H1 (cell line): ENCODE data around the gene PTPRR. TPM values are rescaled to one million over a fixed set of nuclear protein-coding genes. Genes with fewer than 3 reads are reported as not detected.

Experiments
- CTCF ChIA-PET: fragments of 300-600 bp; sonication (Branson Sonifier 250); formaldehyde crosslinking; loops from one replicate; lab custom pipeline; 2021; ENCODE audit not compliant: partially characterized antibody; lab: Charles Lee
- POLR2A ChIA-PET: fragments of 300-600 bp; sonication (Branson Sonifier 250); formaldehyde crosslinking; loops from one replicate; lab custom pipeline; 2021; ENCODE audit warnings: inconsistent platforms; ENCODE audit not compliant: partially characterized antibody; lab: Charles Lee
- DNase-seq, 2 experiments: peaks; one replicate each; pipeline versions ENCODE4 v3.0.0 to v3.0.0-alpha.2; 2010 to 2022; ENCODE audit warnings: low spot score in 2 of 2, low read depth in 1 of 2, mixed read lengths in 1 of 2
- FAIRE-seq: peaks from 2 replicates; lab custom pipeline; 2011; peaks lifted over from hg19 to GRCh38; lab: Jason Lieb, UNC
- H2AFZ ChIP-seq: 2 replicates; pipeline ENCODE4 v1.8.1; 2012; ENCODE audit warnings: low read length, inconsistent platforms
- H2AK5ac ChIP-seq: 2 replicates; pipeline ENCODE4 v1.6.1; 2013; ENCODE audit warnings: low read depth, low read length
- H2BK120ac ChIP-seq: replicated peaks from 2 replicates; pipeline ENCODE3; 2013; ENCODE audit warnings: low read depth, low read length, inconsistent platforms
- H2BK12ac ChIP-seq: 2 replicates; pipeline ENCODE4 v1.6.1; 2013; ENCODE audit warnings: low read depth, low read length
- H2BK15ac ChIP-seq: 2 replicates; pipeline ENCODE4 v1.6.1; 2013; ENCODE audit warnings: low read length
- H2BK20ac ChIP-seq: 2 replicates; pipeline ENCODE4 v1.6.1; 2013; ENCODE audit warnings: low read length
- H2BK5ac ChIP-seq: 2 replicates; pipeline ENCODE4 v1.6.1; 2013; ENCODE audit warnings: low read depth, low read length
- H3K14ac ChIP-seq: 2 replicates; pipeline ENCODE4 v1.6.1; 2013; ENCODE audit warnings: inconsistent platforms; ENCODE audit not compliant: insufficient read length
- H3K18ac ChIP-seq: 2 replicates; pipeline ENCODE4 v1.6.1; 2013; ENCODE audit warnings: low read length; ENCODE audit errors: extremely low read depth
- H3K23ac ChIP-seq: 2 replicates; pipeline ENCODE4 v1.6.1; 2013; ENCODE audit warnings: inconsistent platforms; ENCODE audit not compliant: insufficient read length
- H3K23me2 ChIP-seq: 2 replicates; pipeline ENCODE4 v1.6.1; 2013; ENCODE audit warnings: low read depth, low read length
- H3K27ac ChIP-seq: 2 replicates; pipeline ENCODE4 v1.6.1; 2011; ENCODE audit warnings: low read depth, low read length, inconsistent platforms
- H3K27me3 ChIP-seq, 4 experiments: replicated peaks in 1 of 4; 1 replicate in 1 of 4; 2 replicates in 3 of 4; pipeline versions ENCODE4 v1.6.1 to v1.8.1; 2011 to 2013; ENCODE audit warnings: low read length in 3 of 4, mild to moderate bottlenecking in 3 of 4, inconsistent platforms in 2 of 4, mixed read lengths in 2 of 4, moderate library complexity in 1 of 4; ENCODE audit not compliant: control insufficient read depth in 3 of 4, insufficient read depth in 3 of 4; ENCODE audit errors: extremely low read depth in 1 of 4
- H3K36me3 ChIP-seq, 4 experiments: 2 replicates each; pipeline versions ENCODE4 v1.6.1 to v1.8.1; 2011 to 2013; ENCODE audit warnings: mild to moderate bottlenecking in 4 of 4, low read length in 3 of 4, moderate library complexity in 2 of 4, control low read depth in 1 of 4, inconsistent platforms in 1 of 4; ENCODE audit not compliant: insufficient read depth in 4 of 4, control insufficient read depth in 2 of 4
- H3K4ac ChIP-seq: replicated peaks from 2 replicates; pipeline ENCODE3; 2013; ENCODE audit warnings: low read length, low read depth, mixed read lengths, inconsistent platforms; ENCODE audit not compliant: insufficient read length
- H3K4me1 ChIP-seq, 4 experiments: replicated peaks in 1 of 4; 1 replicate in 1 of 4; 2 replicates in 3 of 4; pipeline versions ENCODE4 v1.6.1 to v1.8.1; 2011 to 2013; ENCODE audit warnings: low read length in 3 of 4, inconsistent platforms in 2 of 4, mixed read lengths in 1 of 4; ENCODE audit not compliant: insufficient read depth in 4 of 4, control insufficient read depth in 3 of 4
- H3K4me2 ChIP-seq, 2 experiments: 2 replicates each; pipeline versions ENCODE4 v1.6.1 to v1.8.1; 2011 to 2013; ENCODE audit warnings: low read depth in 2 of 2, low read length in 2 of 2, control low read depth in 1 of 2, inconsistent platforms in 1 of 2, mild to moderate bottlenecking in 1 of 2; ENCODE audit not compliant: insufficient read depth in 1 of 2
- H3K4me3 ChIP-seq, 4 experiments: fragments of 200-600, 300-600 bp in 1 of 4; sonication (generic), shearing (Covaris generic), sonication (Bioruptor Twin) in 1 of 4; 2 replicates each; pipeline versions ENCODE4 v1.5.1 to v1.8.1; 2011 to 2016; ENCODE audit warnings: low read length in 4 of 4, low read depth in 3 of 4, control low read depth in 2 of 4, inconsistent platforms in 2 of 4, mild to moderate bottlenecking in 2 of 4, mixed read lengths in 1 of 4, moderate library complexity in 1 of 4; ENCODE audit not compliant: insufficient read depth in 2 of 4; ENCODE audit errors: extremely low read depth in 1 of 4
- H3K56ac ChIP-seq: replicated peaks from 2 replicates; pipeline ENCODE3; 2013; ENCODE audit warnings: low read depth, mild to moderate bottlenecking, mixed read lengths, low read length, inconsistent platforms; ENCODE audit not compliant: insufficient read length
- H3K79me1 ChIP-seq: 2 replicates; pipeline ENCODE4 v1.6.1; 2013; ENCODE audit warnings: low read depth, low read length, control low read depth
- H3K79me2 ChIP-seq, 2 experiments: 2 replicates each; pipeline versions ENCODE4 v1.6.1 to v1.8.1; 2012 to 2013; ENCODE audit warnings: low read length in 2 of 2, mild to moderate bottlenecking in 2 of 2, inconsistent platforms in 1 of 2; ENCODE audit not compliant: insufficient read depth in 2 of 2, control insufficient read depth in 1 of 2
- H3K9ac ChIP-seq, 4 experiments: replicated peaks in 1 of 4; 1 replicate in 1 of 4; 2 replicates in 3 of 4; pipeline versions ENCODE4 v1.6.1 to v1.8.1; 2011 to 2013; ENCODE audit warnings: low read depth in 3 of 4, low read length in 3 of 4, control low read depth in 2 of 4, mild to moderate bottlenecking in 2 of 4, moderate library complexity in 2 of 4, inconsistent platforms in 1 of 4; ENCODE audit errors: extremely low read depth in 1 of 4
- H3K9me3 ChIP-seq, 2 experiments: 2 replicates each; pipeline versions ENCODE4 v1.6.1 to v1.8.1; 2012 to 2013; ENCODE audit warnings: mild to moderate bottlenecking in 2 of 2, moderate library complexity in 2 of 2, control low read depth in 1 of 2, inconsistent platforms in 1 of 2, low read depth in 1 of 2, low read length in 1 of 2, mixed read lengths in 1 of 2; ENCODE audit not compliant: insufficient read depth in 2 of 2
- H4K20me1 ChIP-seq, 2 experiments: replicated peaks in 1 of 2; 2 replicates each; pipeline versions ENCODE3 to v1.8.1; 2011 to 2013; ENCODE audit warnings: inconsistent platforms in 2 of 2, low read length in 2 of 2, mild to moderate bottlenecking in 1 of 2; ENCODE audit not compliant: insufficient read depth in 2 of 2, control insufficient read depth in 1 of 2
- H4K5ac ChIP-seq: 2 replicates; pipeline ENCODE4 v1.6.1; 2013; ENCODE audit warnings: low read length, low read depth, mixed read lengths, inconsistent platforms; ENCODE audit not compliant: insufficient read length
- H4K8ac ChIP-seq: 2 replicates; pipeline ENCODE4 v1.8.0; 2013; ENCODE audit warnings: mild to moderate bottlenecking, moderate library complexity, low read length, inconsistent platforms; ENCODE audit not compliant: insufficient read depth; ENCODE audit errors: extremely low read depth
- H4K91ac ChIP-seq: replicated peaks from 2 replicates; pipeline ENCODE3; 2013; ENCODE audit warnings: low read length, mixed read lengths, inconsistent platforms; ENCODE audit not compliant: insufficient read length
- CEBPB ChIP-seq: IDR thresholded peaks from 2 replicates; pipeline ENCODE4 v1.6.1; 2012; ENCODE audit warnings: low read depth, low read length
- WGBS, 2 experiments: shearing (Covaris generic) in 1 of 2; methylation state at CpG; one replicate each; pipeline versions ENCODE4 v1.1.6 to v1.1.7; 2013 to 2015; ENCODE audit warnings: low lambda C conversion rate in 2 of 2, mixed read lengths in 2 of 2, inconsistent platforms in 1 of 2, low coverage in 1 of 2, missing lambda C conversion rate in 1 of 2; ENCODE audit not compliant: insufficient replicate concordance in 2 of 2, insufficient coverage in 1 of 2, insufficient read length in 1 of 2; ENCODE audit errors: extremely low coverage in 1 of 2, missing lambda C conversion rate in 1 of 2; 5-methylcytosine and 5-hydroxymethylcytosine counted together
- polyA plus RNA-seq, 7 experiments: library from polyadenylated mRNA; depleted of rRNA in 3 of 7; stranded (reverse) in 5 of 7; unstranded in 2 of 7; fragments of >200 nt in 5 of 7; fragments of 200-250 nt in 2 of 7; gene quantifications; 1 replicate in 5 of 7; 2 replicates in 1 of 7; 4 replicates in 1 of 7; pipeline versions ENCODE4 v1.2.1 to v1.2.3, GENCODE V29; 2011 to 2013; ENCODE audit warnings: missing spikeins in 2 of 7, mixed read lengths in 2 of 7
- total RNA-seq: library from RNA; stranded (reverse); fragmentation: NEBNext Ultra II Directional; extraction: Animal tissue kit (Norgen Biotek cat#: 25700); gene quantifications from 2 replicates; pipeline ENCODE4 v1.2.1, GENCODE V29; 2021

PTPRR gene
- total and polyA plus RNA-seq, 2 of the 8 experiments (the other 6 are each of a cell fraction or from before 2014, with no cell fraction given) = 0.07 to 0.35 TPM

DNA sequence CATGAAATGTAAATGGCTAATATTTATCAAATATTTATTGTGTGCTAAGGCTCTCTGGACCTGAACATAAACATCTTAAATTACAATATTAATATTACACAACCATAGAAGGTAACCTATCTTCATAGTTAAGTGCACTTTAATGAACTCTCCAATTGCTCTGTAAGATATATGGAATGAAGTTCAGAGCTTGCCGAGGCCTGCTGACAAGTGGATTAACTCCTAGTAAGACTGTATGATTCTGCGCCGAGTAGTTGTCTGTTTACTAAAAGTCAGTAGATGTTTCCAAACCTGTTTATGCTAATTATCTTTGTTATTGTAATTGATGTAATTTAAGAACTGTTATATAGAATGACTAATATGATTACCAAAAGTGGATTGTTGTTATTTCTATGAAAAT, 77.2 kb downstream of the PTPRR start:
- H3K4me3 ChIP-seq = no peak overlapping the region
- no peaks in the 10 kb centered on the region for H3K23me2 ChIP-seq
- no peaks in the 10 kb centered on the region for H3K27me3 ChIP-seq
- H3K18ac ChIP-seq = no peak overlapping the region
- no peaks in the 10 kb centered on the region for H3K36me3 ChIP-seq
- no peaks in the 10 kb centered on the region for H3K4me1 ChIP-seq
- WGBS, 2 experiments = 93% methylated on average over 3 of the region's 3 CpGs; no CpG with 5 or more reads in 1 of the 2 experiments
- no peaks in the 10 kb centered on the region for H3K79me2 ChIP-seq
- no peak overlapping the region for H4K91ac ChIP-seq
- H3K56ac ChIP-seq = no peak overlapping the region
- no peak overlapping the region for H3K27ac ChIP-seq
- H2AFZ ChIP-seq = no peak overlapping the region
- no peak overlapping the region for H2AK5ac ChIP-seq
- POLR2A ChIA-PET = no interaction called here
- CTCF ChIA-PET = interaction anchor here (1.3 kb wide), 1 partner anchor 110 kb away, joined by 5 read pairs; no protein-coding TSS in a partner anchor
- H3K9ac ChIP-seq = no peak overlapping the region
- no peaks in the 10 kb centered on the region for H3K9me3 ChIP-seq
- H2BK12ac ChIP-seq = no peak overlapping the region
- H3K4ac ChIP-seq = no peak overlapping the region
- no peak overlapping the region for H3K14ac ChIP-seq
- no peak overlapping the region for H2BK20ac ChIP-seq
- no peak overlapping the region for H3K23ac ChIP-seq
- DNase-seq (no peak), FAIRE-seq (no peak)
- H2BK5ac ChIP-seq = no peak overlapping the region
- no peak overlapping the region for H4K5ac ChIP-seq
- H2BK120ac ChIP-seq = no peak overlapping the region
- H3K4me2 ChIP-seq = no peak overlapping the region
- TF ChIP-seq CEBPB = no peak
- H2BK15ac ChIP-seq = no peak overlapping the region
- no peak overlapping the region for H4K8ac ChIP-seq
- H4K20me1 ChIP-seq = no peaks in the 10 kb centered on the region
- no peaks in the 10 kb centered on the region for H3K79me1 ChIP-seq
